ENCODE data around the gene CLEC16A. TPM values are rescaled to one million over a fixed set of nuclear protein-coding genes. Genes with fewer than 3 reads are reported as not detected.

The CLEC16A gene
- total RNA-seq, 4 donors from 2014 or later, result 19.9 to 38.3 (median 35.0) TPM

DNA sequence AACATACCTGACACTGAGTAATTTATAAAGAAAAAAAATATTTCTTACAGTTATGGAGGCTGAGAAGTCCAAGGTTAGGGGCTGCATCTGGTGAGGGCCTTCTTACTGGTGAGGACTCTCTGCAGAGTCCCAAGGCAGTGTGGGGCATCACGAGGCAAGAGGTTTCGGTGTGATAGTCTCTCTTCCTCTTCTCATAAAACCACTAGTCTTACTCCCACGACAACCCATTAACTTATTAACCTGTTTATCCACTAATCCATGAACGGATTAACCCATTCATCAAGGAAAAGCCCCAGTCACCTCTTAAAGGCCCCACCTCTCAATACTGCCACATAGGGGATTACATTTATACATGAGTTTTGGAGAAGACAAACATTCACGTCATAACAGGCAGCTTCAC lies 47.2 kb upstream of the CLEC16A start:
- H3K27me3 ChIP-seq, result peaks cover 24% of the 10 kb centered on the region
- peaks cover 0 to 1% (median 0%) of the 10 kb centered on the region in 3 donors for H3K9me3 ChIP-seq
- no peak overlapping the region for H3K27ac ChIP-seq
- WGBS, 2 donors (ENCODE audit: low coverage in 1 of 2), result 47 to 80% methylated on average over 5 of the region's 5 CpGs
- no peak overlapping the region for H3K4me3 ChIP-seq
- TF ChIP-seq, protein P1, sequence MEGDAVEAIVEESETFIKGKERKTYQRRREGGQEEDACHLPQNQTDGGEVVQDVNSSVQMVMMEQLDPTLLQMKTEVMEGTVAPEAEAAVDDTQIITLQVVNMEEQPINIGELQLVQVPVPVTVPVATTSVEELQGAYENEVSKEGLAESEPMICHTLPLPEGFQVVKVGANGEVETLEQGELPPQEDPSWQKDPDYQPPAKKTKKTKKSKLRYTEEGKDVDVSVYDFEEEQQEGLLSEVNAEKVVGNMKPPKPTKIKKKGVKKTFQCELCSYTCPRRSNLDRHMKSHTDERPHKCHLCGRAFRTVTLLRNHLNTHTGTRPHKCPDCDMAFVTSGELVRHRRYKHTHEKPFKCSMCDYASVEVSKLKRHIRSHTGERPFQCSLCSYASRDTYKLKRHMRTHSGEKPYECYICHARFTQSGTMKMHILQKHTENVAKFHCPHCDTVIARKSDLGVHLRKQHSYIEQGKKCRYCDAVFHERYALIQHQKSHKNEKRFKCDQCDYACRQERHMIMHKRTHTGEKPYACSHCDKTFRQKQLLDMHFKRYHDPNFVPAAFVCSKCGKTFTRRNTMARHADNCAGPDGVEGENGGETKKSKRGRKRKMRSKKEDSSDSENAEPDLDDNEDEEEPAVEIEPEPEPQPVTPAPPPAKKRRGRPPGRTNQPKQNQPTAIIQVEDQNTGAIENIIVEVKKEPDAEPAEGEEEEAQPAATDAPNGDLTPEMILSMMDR (IDR thresholded peaks at IDR 0.05), result no peak
- TF ChIP-seq POLR2A (IDR thresholded peaks at IDR 0.05) (no peak), EP300 (IDR thresholded peaks at IDR 0.05) (no peak), POLR2AphosphoS5 (IDR thresholded peaks at IDR 0.05) (no peak)
- no peak for ATAC-seq
- no peaks in the 10 kb centered on the region for H3K4me1 ChIP-seq
- H3K36me3 ChIP-seq, result peaks cover 0 to 10% of the 10 kb centered on the region in 2 donors

DNA sequence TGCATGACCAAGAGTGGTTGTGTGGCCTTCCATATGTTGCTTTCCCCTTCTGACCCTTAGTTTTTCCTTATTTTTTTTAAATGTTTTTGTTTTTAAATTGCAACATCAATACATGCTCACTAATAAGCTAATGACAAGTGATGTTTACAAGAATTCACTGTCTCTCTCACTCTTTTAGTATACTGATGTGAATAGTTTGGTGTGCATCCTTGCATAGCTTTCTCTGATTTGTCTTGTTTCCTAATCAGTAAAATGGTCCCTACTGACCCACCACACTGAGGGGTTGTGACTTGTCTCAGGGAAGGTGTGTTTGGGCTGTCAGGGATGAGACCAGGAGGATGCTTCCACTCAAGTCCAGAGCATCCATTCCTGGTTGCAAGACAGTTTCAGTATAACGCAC lies 41.4 kb upstream of the CLEC16A start:
- Histone ChIP-seq H3K27me3 (peaks cover 12% of the 10 kb centered on the region), H3K27ac (no peak overlapping the region), H3K4me3 (no peak overlapping the region), H3K36me3 (peaks cover 0 to 49% of the 10 kb centered on the region in 2 donors), H3K4me1 (no peaks in the 10 kb centered on the region), H3K9me3 (peaks cover 0 to 14% (median 0%) of the 10 kb centered on the region in 3 donors)
- no CpG with 5 or more reads among the region's 1 CpG for WGBS, 2 donors (ENCODE audit: low coverage in 1 of 2)
- TF ChIP-seq POLR2AphosphoS5 (IDR thresholded peaks at IDR 0.05) (no peak), EP300 (IDR thresholded peaks at IDR 0.05) (no peak), POLR2A (IDR thresholded peaks at IDR 0.05) (no peak)
- TF ChIP-seq, protein P1 (IDR thresholded peaks at IDR 0.05), result no peak
- ATAC-seq, result no peak

- H3K36me3 ChIP-seq, result peaks cover 0 to 65% of the 10 kb centered on the region in 2 donors
- no peak overlapping the region for H3K27ac ChIP-seq
- peaks cover 0 to 14% (median 0%) of the 10 kb centered on the region in 3 donors for H3K9me3 ChIP-seq
- 72% methylated on average over 4 of the region's 19 CpGs; no CpG with 5 or more reads in 1 of the 2 donors for WGBS, 2 donors (ENCODE audit: low coverage in 1 of 2)
- H3K4me1 ChIP-seq, result no peaks in the 10 kb centered on the region
- ATAC-seq, result no peak
- peaks cover 8% of the 10 kb centered on the region for H3K27me3 ChIP-seq
- no peak overlapping the region for H3K4me3 ChIP-seq
- TF ChIP-seq POLR2A (IDR thresholded peaks at IDR 0.05), result no peak
- no peak for TF ChIP-seq EP300 (IDR thresholded peaks at IDR 0.05)
- TF ChIP-seq POLR2AphosphoS5 (IDR thresholded peaks at IDR 0.05), result no peak
- TF ChIP-seq, protein P1 (IDR thresholded peaks at IDR 0.05), result no peak
Measured at GRCh38 chr16:10906482-10906881, 37.9 kb upstream of the CLEC16A start.

DNA sequence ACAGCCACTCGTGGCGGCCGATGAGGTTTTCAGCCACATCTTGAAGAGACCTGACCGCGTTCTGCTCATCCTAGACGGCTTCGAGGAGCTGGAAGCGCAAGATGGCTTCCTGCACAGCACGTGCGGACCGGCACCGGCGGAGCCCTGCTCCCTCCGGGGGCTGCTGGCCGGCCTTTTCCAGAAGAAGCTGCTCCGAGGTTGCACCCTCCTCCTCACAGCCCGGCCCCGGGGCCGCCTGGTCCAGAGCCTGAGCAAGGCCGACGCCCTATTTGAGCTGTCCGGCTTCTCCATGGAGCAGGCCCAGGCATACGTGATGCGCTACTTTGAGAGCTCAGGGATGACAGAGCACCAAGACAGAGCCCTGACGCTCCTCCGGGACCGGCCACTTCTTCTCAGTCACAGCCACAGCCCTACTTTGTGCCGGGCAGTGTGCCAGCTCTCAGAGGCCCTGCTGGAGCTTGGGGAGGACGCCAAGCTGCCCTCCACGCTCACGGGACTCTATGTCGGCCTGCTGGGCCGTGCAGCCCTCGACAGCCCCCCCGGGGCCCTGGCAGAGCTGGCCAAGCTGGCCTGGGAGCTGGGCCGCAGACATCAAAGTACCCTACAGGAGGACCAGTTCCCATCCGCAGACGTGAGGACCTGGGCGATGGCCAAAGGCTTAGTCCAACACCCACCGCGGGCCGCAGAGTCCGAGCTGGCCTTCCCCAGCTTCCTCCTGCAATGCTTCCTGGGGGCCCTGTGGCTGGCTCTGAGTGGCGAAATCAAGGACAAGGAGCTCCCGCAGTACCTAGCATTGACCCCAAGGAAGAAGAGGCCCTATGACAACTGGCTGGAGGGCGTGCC lies 37.2 kb upstream of the CLEC16A start:
- Histone ChIP-seq H3K27ac (no peak overlapping the region), H3K4me1 (no peaks in the 10 kb centered on the region), H3K36me3 (peaks cover 0 to 58% of the 10 kb centered on the region in 2 donors), H3K4me3 (no peak overlapping the region), H3K9me3 (peaks cover 0 to 13% (median 0%) of the 10 kb centered on the region in 3 donors), H3K27me3 (peaks cover 2% of the 10 kb centered on the region)
- TF ChIP-seq, protein P1 (IDR thresholded peaks at IDR 0.05), result no peak
- TF ChIP-seq EP300 (IDR thresholded peaks at IDR 0.05), result no peak
- TF ChIP-seq POLR2A (IDR thresholded peaks at IDR 0.05), result no peak
- no peak for TF ChIP-seq POLR2AphosphoS5 (IDR thresholded peaks at IDR 0.05)
- WGBS, 2 donors (ENCODE audit: low coverage in 1 of 2), result no CpG with 5 or more reads among the region's 46 CpGs
- ATAC-seq, result no peak

DNA sequence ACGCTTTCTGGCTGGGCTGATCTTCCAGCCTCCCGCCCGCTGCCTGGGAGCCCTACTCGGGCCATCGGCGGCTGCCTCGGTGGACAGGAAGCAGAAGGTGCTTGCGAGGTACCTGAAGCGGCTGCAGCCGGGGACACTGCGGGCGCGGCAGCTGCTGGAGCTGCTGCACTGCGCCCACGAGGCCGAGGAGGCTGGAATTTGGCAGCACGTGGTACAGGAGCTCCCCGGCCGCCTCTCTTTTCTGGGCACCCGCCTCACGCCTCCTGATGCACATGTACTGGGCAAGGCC lies 36.7 kb upstream of the CLEC16A start:
- no peaks in the 10 kb centered on the region for H3K4me1 ChIP-seq
- no peak overlapping the region for H3K4me3 ChIP-seq
- H3K9me3 ChIP-seq, result peaks cover 0 to 7% (median 0%) of the 10 kb centered on the region in 3 donors
- TF ChIP-seq POLR2AphosphoS5 (IDR thresholded peaks at IDR 0.05), result no peak
- H3K27me3 ChIP-seq, result no peaks in the 10 kb centered on the region
- H3K36me3 ChIP-seq, result peaks cover 0 to 52% of the 10 kb centered on the region in 2 donors
- WGBS, 2 donors (ENCODE audit: low coverage in 1 of 2), result no CpG with 5 or more reads among the region's 21 CpGs
- no peak for ATAC-seq
- H3K27ac ChIP-seq, result no peak overlapping the region

All from gastroesophageal sphincter (tissue), 4 donors.